Measurements from ENCODE around the gene ARHGEF2. TPM values are rescaled to one million over a fixed set of nuclear protein-coding genes. Genes with fewer than 3 reads are reported as not detected.

The ARHGEF2 gene
- total and polyA plus RNA-seq, 9 of the 15 experiments (the other 6 are each of a cell fraction or from before 2014, with no cell fraction given), result 7.1 to 162 (median 62.2) TPM

- TF ChIP-seq ZNF354B (CRISPR knock-in tag; IDR thresholded peaks at IDR 0.05) (no peak), ZNF134 (CRISPR knock-in tag; conservative IDR thresholded peaks at IDR 0.05) (no peak), ILF3 (IDR thresholded peaks at IDR 0.05; ENCODE audit: borderline replicate concordance) (no peak), EHMT2 (IDR thresholded peaks at IDR 0.05) (peak; percentile 52; the same call in 1 of the 2 replicates), TAF1 (IDR thresholded peaks at IDR 0.05; ENCODE audit: control insufficient read depth, extremely low read depth, insufficient read depth, low read length, severe bottlenecking) (no peak), SAP30 (IDR thresholded peaks at IDR 0.05; ENCODE audit: borderline replicate concordance, insufficient read depth, low read depth, low read length, poor library complexity, severe bottlenecking) (peak; percentile 43), KDM4B (IDR thresholded peaks at IDR 0.05; ENCODE audit: borderline replicate concordance in 2 of 2, low read depth in 1 of 2) (0 out of 4 replicates have a peak, but pooled peaks of 1 of the 2 experiments have one; percentile 50), RFX1 (IDR thresholded peaks at IDR 0.05) (no peak), RBM15 (IDR thresholded peaks at IDR 0.05; ENCODE audit: insufficient read depth, low read length) (no peak), HMG20B (CRISPR knock-in tag; IDR thresholded peaks at IDR 0.05) (no peak), KDM1A (IDR thresholded peaks at IDR 0.05) (peak in 1 of 2 experiments; percentile 38; a peak in 1 of 4 replicates), KLF1 (tag; IDR thresholded peaks at IDR 0.05) (no peak), UBTF (IDR thresholded peaks at IDR 0.05; ENCODE audit: borderline replicate concordance in 1 of 2, low read depth in 2 of 2, low read length in 2 of 2) (peak in 1 of 2 experiments; percentile 73; a peak in 1 of 4 replicates), USF2 (CRISPR knock-in tag; IDR thresholded peaks at IDR 0.05) (no peak), NCOA4 (IDR thresholded peaks at IDR 0.05; ENCODE audit: partially characterized antibody) (no peak), TAF9B (IDR thresholded peaks at IDR 0.05; ENCODE audit: partially characterized antibody) (no peak), ZNF407 (IDR thresholded peaks at IDR 0.05; ENCODE audit: low read depth) (no peak)
Measured at GRCh38 chr1:155970531-155971167, 7.7 kb downstream of the ARHGEF2 start (continued).

Measured in K562 (cell line).